ENCODE data around the gene APLP2. TPM values are rescaled to one million over a fixed set of nuclear protein-coding genes. Genes with fewer than 3 reads are reported as not detected.
A peak's percentile ranks its signal among the peaks of the same experiment; 100 is the strongest.

Gene APLP2
- total and polyA plus RNA-seq, 2 of the 13 experiments (the other 11 are each of a cell fraction or from before 2014, with no cell fraction given), result 315 to 594 TPM

GRCh38 chr11:130181295-130182272, 111.9 kb downstream of the APLP2 start (continued):
- TF ChIP-seq CCDC6 (CRISPR knock-in tag; IDR thresholded peaks at IDR 0.05), result peak; percentile 67; the same call in 1 of the 2 replicates
- no peak for TF ChIP-seq ZNF513 (CRISPR knock-in tag; conservative IDR thresholded peaks at IDR 0.05)
- no peak for TF ChIP-seq ZNF34 (CRISPR knock-in tag; IDR thresholded peaks at IDR 0.05; ENCODE audit: borderline replicate concordance)
- no peak for TF ChIP-seq ZNF577 (CRISPR knock-in tag; IDR thresholded peaks at IDR 0.05; ENCODE audit: borderline replicate concordance, low read depth)
- TF ChIP-seq MAFG (CRISPR knock-in tag; IDR thresholded peaks at IDR 0.05), result 0 out of 2 replicates have a peak, but pooled peaks have one; percentile 39
- no peak for TF ChIP-seq CSRNP2 (CRISPR knock-in tag; conservative IDR thresholded peaks at IDR 0.05; ENCODE audit: low read depth)
- 0 out of 2 replicates have a peak, but pooled peaks have one; percentile 10 for TF ChIP-seq ZNF547 (CRISPR knock-in tag; IDR thresholded peaks at IDR 0.05)
- TF ChIP-seq SSRP1 (CRISPR knock-in tag; IDR thresholded peaks at IDR 0.05), result no peak
- no peak for TF ChIP-seq ZNF282 (IDR thresholded peaks at IDR 0.05; ENCODE audit: partially characterized antibody)
- TF ChIP-seq ZNF367 (CRISPR knock-in tag; IDR thresholded peaks at IDR 0.05; ENCODE audit: borderline replicate concordance), result no peak
- peak in 1 of 2 experiments; percentile 47; a peak in 1 of 4 replicates for TF ChIP-seq HMGXB4 (CRISPR knock-in tag; IDR thresholded peaks at IDR 0.05; ENCODE audit: borderline replicate concordance in 1 of 2, low read depth in 1 of 2)
- peak; percentile 43 for TF ChIP-seq SPEN (CRISPR knock-in tag; IDR thresholded peaks at IDR 0.05; ENCODE audit: low read depth)
- TF ChIP-seq ZNF414 (CRISPR knock-in tag; IDR thresholded peaks at IDR 0.05), result peak; percentile 74; the same call in 1 of the 2 replicates
- TF ChIP-seq ZNF777 (CRISPR knock-in tag; IDR thresholded peaks at IDR 0.05), result 0 out of 2 replicates have a peak, but pooled peaks have one; percentile 4
- TF ChIP-seq BRD4 (CRISPR knock-in tag; IDR thresholded peaks at IDR 0.05), result no peak
- TF ChIP-seq MEF2D (CRISPR knock-in tag; IDR thresholded peaks at IDR 0.05), result peak; percentile 94
- TF ChIP-seq NFIC (IDR thresholded peaks at IDR 0.05; ENCODE audit: low read length), result peak; percentile 85
- TF ChIP-seq ZFP37 (CRISPR knock-in tag; IDR thresholded peaks at IDR 0.05; ENCODE audit: borderline replicate concordance), result peak; percentile 33; the same call in 1 of the 2 replicates
- TF ChIP-seq ZNF629 (CRISPR knock-in tag; conservative IDR thresholded peaks at IDR 0.05), result peak; percentile 35
- TF ChIP-seq RFXANK (CRISPR knock-in tag; IDR thresholded peaks at IDR 0.05), result 0 out of 2 replicates have a peak, but pooled peaks have one; percentile 9
- peak; percentile 85 for TF ChIP-seq RXRB (CRISPR knock-in tag; IDR thresholded peaks at IDR 0.05; ENCODE audit: borderline replicate concordance)

All from HepG2 (cell line).